Endothelial cell of umbilical vein (primary cell): Measurements from ENCODE around the gene C2orf74.

Experiments
- CTCF ChIP-seq, 2 donors: IDR thresholded peaks; 1 replicate in 1 of 2; 2 replicates in 1 of 2; pipeline ENCODE4 v1.5.1; 2011; ENCODE audit warnings: low read length in 2 of 2, mild to moderate bottlenecking in 2 of 2, moderate library complexity in 2 of 2, control low read depth in 1 of 2, inconsistent platforms in 1 of 2, low read depth in 1 of 2; ENCODE audit not compliant: insufficient read depth in 1 of 2; ENCODE audit errors: extremely low read depth in 1 of 2
- POLR2A ChIP-seq: IDR thresholded peaks from 2 replicates; pipeline ENCODE4 v1.6.1; 2012; ENCODE audit warnings: low read depth, mild to moderate bottlenecking, control low read depth, low read length

DNA sequence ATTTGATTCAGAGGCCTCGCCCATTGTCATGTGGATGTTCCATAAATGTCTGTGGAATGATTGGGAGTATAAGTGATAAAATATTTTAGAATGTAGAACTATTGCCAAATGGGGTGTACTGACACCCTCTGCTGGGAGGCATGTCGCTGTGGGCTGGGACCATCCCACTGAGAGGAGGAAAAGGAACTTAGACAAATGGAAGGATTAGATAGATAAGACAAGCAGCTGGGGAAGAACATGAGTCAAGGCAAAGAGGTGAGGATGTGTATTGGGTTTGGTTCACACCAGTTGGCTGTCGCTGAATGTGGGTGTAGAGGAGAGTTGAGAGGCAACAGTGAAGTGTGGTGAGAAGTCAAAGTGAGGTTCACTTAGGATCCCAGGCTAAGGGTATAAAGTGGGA is 4.0 kb downstream of the C2orf74 start:
- TF ChIP-seq CTCF (IDR thresholded peaks at IDR 0.05; ENCODE audit: extremely low read depth in 1 of 2, insufficient read depth in 1 of 2, low read depth in 1 of 2, low read length in 2 of 2) (no peak), POLR2A (no peak)
